HG03280 (cell line): Measurements from ENCODE around the gene NT5E.
"Not testable (repeated sequence)": the region's sequence is repeated elsewhere in the genome, so short reads cannot be mapped to it uniquely, and the experiment has no call there.

ENCODE experiments used
- ATAC-seq: cut with Tn5 transposase; IDR thresholded peaks from one replicate; pipeline ENCODE4 v1.9.1; 2021; ENCODE audit warnings: mild to moderate bottlenecking, moderate library complexity; ENCODE audit not compliant: unreplicated experiment

Gene NT5E

DNA sequence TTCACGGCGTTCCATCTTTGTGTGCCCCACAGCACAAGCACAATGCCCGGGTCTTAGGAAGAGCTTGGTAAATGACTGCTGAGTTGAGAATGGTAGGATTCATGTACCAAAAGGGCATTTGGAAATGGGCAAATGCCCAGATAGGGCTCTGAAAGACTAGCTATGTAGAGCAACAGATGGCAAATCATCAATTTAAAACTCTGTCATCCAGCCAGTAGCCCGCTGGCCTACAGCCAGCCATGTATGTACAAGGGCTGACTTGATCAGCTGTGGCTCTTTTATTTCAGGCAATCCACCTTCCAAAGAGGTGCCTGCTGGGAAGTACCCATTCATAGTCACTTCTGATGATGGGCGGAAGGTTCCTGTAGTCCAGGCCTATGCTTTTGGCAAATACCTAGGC lies 35.1 kb downstream of the NT5E start:
- ATAC-seq, result no peak

GRCh38 chr6:85490516-85491248 lies 40.8 kb downstream of the NT5E start:
- ATAC-seq, result no peak

GRCh38 chr6:85493389-85493788 lies 43.5 kb downstream of the NT5E start:
- no peak for ATAC-seq

DNA sequence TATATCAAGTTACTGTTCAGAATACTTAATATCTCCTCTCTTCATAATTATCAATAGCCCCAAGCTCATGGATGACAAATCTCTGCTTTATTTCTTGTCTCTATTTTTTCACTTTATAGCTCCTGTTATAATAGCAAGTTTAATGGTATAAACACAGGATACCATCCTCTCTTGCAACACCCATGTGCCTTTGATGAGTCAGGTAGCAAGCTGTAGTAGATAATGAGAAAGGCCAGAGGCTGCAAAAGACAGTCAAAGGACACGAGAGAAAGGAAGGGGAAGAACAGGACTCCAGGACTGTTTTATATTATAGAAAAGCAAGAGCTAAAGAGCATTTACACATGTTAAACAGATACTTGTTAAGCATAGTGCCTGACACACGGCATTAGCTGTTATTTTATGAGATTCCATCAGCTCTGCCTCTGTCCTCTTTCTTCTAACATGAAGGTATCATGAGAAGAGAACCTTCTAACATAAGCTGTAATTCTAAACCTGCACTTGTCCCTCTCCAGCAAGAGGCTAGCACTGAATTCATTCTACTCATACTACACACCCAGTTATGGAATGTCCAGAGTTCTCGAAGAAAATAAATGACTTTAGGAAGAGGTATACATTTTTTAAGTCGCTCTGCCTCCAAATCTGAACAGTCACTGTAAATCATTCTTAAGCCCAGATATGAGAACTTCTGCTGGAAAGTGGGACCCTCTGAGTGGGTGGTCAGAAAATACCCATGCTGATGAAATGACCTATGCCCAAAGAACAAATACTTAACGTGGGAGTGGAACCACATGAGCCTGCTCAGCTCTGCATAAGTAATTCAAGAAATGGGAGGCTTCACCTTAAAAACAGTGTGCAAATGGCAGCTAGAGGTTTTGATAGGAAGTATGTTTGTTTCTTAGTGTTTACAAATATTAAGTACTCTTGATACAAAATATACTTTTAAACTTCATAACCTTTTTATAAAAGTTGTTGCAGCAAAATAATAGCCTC lies 45.0 kb downstream of the NT5E start:
- ATAC-seq, result no peak

DNA sequence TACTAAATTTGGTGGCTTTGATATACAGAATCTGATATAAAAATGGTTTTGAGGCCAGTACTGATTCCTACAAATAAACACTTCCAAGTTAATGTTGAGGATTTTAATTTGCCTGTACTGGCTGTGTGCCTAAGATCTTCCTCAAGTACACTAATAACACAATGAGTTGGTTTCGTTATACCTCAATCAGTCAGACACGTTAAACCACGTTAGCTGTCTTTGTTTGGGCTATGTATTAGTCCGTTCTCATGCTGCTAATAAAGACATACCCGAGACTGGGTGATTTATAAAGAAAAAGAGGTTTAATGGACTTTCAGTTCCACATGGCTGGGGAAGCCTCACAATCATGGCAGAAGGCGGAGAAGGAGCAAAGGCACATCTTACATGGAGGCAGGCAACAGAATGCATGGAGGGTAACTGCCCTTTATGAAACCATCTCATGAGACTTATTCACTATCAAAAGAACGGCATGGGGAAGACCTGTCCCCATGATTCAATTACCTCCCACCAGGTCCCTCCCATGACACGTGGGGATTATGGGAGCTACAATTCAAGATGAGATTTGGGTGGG lies 46.2 kb downstream of the NT5E start:
- no peak for ATAC-seq

DNA sequence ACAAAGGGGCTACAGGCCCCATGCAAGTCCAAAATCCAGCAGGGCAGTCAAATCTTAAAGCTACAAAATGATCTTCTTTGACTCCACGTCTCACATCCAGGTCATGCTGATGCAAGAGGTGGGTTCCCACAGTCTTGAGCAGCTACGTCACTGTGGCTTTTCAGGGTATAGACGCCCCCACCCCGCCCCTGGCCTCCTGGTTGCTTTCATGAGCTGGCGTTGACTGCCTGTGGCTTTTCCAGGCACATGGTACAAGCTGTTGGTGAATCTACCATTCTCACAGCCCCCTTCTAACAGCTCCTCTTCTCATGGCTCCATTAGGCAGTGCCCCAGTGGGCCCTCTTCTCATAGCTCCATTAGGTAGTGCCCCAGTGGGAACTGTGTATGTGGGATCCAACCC lies 47.0 kb downstream of the NT5E start:
- no peak for ATAC-seq

- no peak for ATAC-seq
Observed at GRCh38 chr6:85498596-85499258, 48.8 kb downstream of the NT5E start.

DNA sequence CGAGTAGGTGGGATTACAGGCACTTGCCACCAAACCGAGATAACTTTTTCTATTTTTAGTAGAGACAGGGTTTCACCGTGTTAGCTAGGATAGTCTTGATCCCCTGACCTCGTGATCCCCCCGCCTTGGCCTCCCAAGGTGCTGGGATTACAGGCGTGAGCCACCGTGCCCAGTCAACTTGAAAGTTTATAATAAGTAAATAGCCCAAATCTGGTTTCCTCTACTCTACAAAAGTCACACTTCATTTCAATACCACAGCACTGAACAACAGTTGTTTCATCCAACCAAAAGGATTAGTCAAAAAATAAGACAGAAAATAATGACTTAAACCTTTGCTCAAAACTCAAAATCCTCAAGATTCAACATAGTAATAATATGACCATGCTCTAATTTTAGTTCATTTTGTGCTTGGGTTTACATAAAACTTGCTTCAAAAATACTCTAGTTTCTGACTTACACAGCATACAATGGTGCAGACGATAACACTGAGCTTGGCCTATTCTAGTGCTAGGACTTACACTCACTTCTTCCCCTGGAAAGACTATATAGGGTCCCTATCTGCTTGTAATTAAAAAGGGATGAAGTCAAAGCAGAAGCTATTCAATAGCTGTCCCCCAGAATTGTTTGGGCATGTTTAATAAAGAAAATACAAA lies 56.7 kb downstream of the NT5E start:
- no peak for ATAC-seq

DNA sequence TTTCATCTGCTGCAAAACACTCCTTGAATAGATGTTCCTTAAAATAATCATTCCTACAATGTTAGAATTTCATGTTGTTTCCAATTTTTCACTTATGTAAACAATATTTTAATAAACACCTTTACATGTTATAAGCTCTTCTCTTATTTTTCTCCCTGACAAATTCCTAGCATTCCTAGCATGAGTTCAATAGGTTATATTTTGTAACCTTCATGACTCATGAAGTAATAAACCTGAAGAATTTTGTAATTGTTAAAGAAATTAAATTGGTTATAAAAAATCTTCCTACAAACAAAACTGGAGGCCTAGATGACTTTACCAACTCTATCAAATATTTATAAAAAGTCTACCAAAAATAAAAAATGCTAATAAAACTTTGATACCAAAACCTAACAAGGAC lies 66.3 kb downstream of the NT5E start:
- ATAC-seq, result no peak

- ATAC-seq, result not testable (repeated sequence)
Observed at GRCh38 chr6:85524281-85524680, 74.4 kb downstream of the NT5E start.

- no peak for ATAC-seq
Observed at GRCh38 chr6:85537055-85537494, 87.2 kb downstream of the NT5E start.

DNA sequence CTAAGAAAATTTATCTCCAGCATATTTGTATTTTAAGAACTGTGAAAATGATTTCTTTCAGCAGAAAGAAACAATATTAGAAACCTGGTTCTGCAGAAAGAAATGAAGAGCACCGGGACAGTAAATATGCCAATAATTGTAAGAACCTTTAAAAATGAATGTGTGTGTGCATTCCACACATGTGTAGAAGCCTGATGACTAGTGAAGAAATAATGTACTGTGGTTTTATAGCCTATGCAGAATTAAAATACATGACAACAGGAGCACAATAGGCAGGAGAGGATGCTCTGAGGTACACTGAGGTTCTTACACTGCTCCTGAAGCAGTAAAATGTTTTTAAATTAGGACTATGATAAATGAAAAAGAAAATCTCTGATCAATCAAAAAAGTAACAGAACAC lies 94.9 kb downstream of the NT5E start:
- ATAC-seq, result no peak
